Left colon (tissue), 2 donors: ENCODE measurements around the gene ALKBH5. TPM values are rescaled to one million over a fixed set of nuclear protein-coding genes. Genes with fewer than 3 reads are reported as not detected.
A peak's percentile ranks its signal among the peaks of the same experiment; 100 is the strongest.

Source experiments
- ATAC-seq: fragments of 200-7000 bp; cut with Tn5 transposase; one replicate; pipeline ENCODE4 v1.9.1; 2020; ENCODE audit warnings: mild to moderate bottlenecking, moderate library complexity
- DNase-seq, 2 donors: peaks; one replicate each; pipeline ENCODE4 v3.0.0-alpha.2; 2020
- intact Hi-C, 2 donors: fragments of 100-400 bp; cut with DNase I in 1 of 2; cut with micrococcal nuclease in 1 of 2; formaldehyde crosslinking; loops; one replicate each; pipeline versions ENCODE4 v1.11.2 to v1.14.0; 2022; cut with DNase I, micrococcal nuclease
- total RNA-seq, 2 donors: library from RNA; stranded (reverse); fragmentation: NEBNext Ultra II Directional; extraction: Animal tissue kit (Norgen Biotek cat#: 25700); gene quantifications; one replicate each; pipeline ENCODE4 v1.2.1, GENCODE V29; 2021
- donor health status: DM: no; HTN: no; CAD: no.
- donor health status: DM: yes; HTN: yes; CAD: no.

ALKBH5 gene
- total RNA-seq, 2 donors from 2014 or later, result 83.7 to 89.8 TPM

- DNase-seq, result no peak
- no peak for ATAC-seq
Observed at GRCh38 chr17:18230288-18231141, 46.9 kb downstream of the ALKBH5 start.

GRCh38 chr17:18231164-18231563 is 47.5 kb downstream of the ALKBH5 start:
- no peak for ATAC-seq
- no peak for DNase-seq
- intact Hi-C loops, result no loop called here

More at GRCh38 chr17:18230288-18231141, 46.9 kb downstream of the ALKBH5 start:
- intact Hi-C loops, result no loop called here

GRCh38 chr17:18233803-18234518 is 50.3 kb downstream of the ALKBH5 start:
- intact Hi-C loops, result no loop called here
- no peak for ATAC-seq
- no peak for DNase-seq

GRCh38 chr17:18234853-18235380 is 51.3 kb downstream of the ALKBH5 start:
- ATAC-seq, result no peak
- no peak for DNase-seq
- intact Hi-C loops, result no loop called here

- DNase-seq, result no peak
- ATAC-seq, result no peak
- intact Hi-C loops, result no loop called here
Observed at GRCh38 chr17:18235743-18236256, 52.2 kb downstream of the ALKBH5 start.

GRCh38 chr17:18236494-18236893 is 52.9 kb downstream of the ALKBH5 start:
- DNase-seq, result no peak
- intact Hi-C loops, result no loop called here

GRCh38 chr17:18237461-18237860 is 53.8 kb downstream of the ALKBH5 start:
- DNase-seq (no peak), ATAC-seq (no peak)
- intact Hi-C loops, result no loop called here

More at GRCh38 chr17:18236494-18236893, 52.9 kb downstream of the ALKBH5 start:
- no peak for ATAC-seq

GRCh38 chr17:18238299-18238698 is 54.7 kb downstream of the ALKBH5 start:
- intact Hi-C loops, result no loop called here
- DNase-seq, result no peak
- no peak for ATAC-seq

GRCh38 chr17:18240449-18240848 is 56.8 kb downstream of the ALKBH5 start:
- intact Hi-C loops, result no loop called here
- DNase-seq (no peak), ATAC-seq (no peak)

- intact Hi-C loops, result no loop called here
- ATAC-seq, result no peak
Observed at GRCh38 chr17:18241229-18241871, 57.7 kb downstream of the ALKBH5 start.

GRCh38 chr17:18245038-18245776 is 61.6 kb downstream of the ALKBH5 start:
- ATAC-seq (no peak), DNase-seq (no peak)
- intact Hi-C loops, result no loop called here

More at GRCh38 chr17:18241229-18241871, 57.7 kb downstream of the ALKBH5 start:
- no peak for DNase-seq

GRCh38 chr17:18246109-18246725 is 62.6 kb downstream of the ALKBH5 start:
- ATAC-seq, result no peak
- intact Hi-C loops, result no loop called here
- DNase-seq, result no peak

GRCh38 chr17:18246880-18247612 is 63.4 kb downstream of the ALKBH5 start:
- intact Hi-C loops, result no loop called here
- peak; percentile 90 to 96 for DNase-seq
- ATAC-seq, result peak; percentile 88

GRCh38 chr17:18247613-18248001 is 64.0 kb downstream of the ALKBH5 start:
- ATAC-seq (no peak), DNase-seq (peak in 1 of 2 donors; percentile 43)
- intact Hi-C loops, result no loop called here

GRCh38 chr17:18248300-18248731 is 64.7 kb downstream of the ALKBH5 start:
- peak; percentile 58 to 61 for DNase-seq
- intact Hi-C loops, result no loop called here
- peak; percentile 58 for ATAC-seq

GRCh38 chr17:18248811-18249210 is 65.2 kb downstream of the ALKBH5 start:
- ATAC-seq (no peak), DNase-seq (no peak)
- intact Hi-C loops, result no loop called here

- ATAC-seq (peak; percentile 61), DNase-seq (peak; percentile 85 to 86)
- intact Hi-C loops, result no loop called here
Observed at GRCh38 chr17:18250259-18250658, 66.6 kb downstream of the ALKBH5 start.
